ENCODE results near the gene GAN.
A peak's percentile ranks its signal among the peaks of the same experiment; 100 is the strongest.

The GAN gene

DNA sequence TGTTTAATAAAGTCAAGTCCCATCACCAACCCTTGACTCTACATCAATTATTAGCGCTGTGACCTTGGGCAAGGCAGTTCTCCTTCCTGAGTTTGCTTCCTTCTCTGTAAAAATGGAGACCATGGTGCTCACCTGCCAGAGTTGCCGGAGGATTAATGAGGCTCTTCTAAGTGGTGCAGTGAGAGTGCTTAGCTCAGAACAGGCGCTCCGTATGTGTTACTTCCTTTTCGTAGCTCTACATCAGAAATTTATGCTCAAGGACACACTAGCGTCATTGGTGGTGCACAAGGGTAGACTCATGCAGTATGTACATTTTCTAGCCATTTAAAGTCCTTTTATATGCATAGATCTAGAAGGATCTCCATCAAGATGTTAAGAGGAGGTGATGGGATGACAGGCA, 112.5 kb downstream of the GAN start:
- peaks cover 3 to 4% of the 10 kb centered on the region in 2 donors for H3K9me3 Mint-ChIP-seq
- H3K27ac Mint-ChIP-seq, result no peak overlapping the region
- H3K4me1 Mint-ChIP-seq, result peaks cover 24 to 41% of the 10 kb centered on the region in 2 donors
- no peak overlapping the region for H3K4me3 Mint-ChIP-seq
- no peak for ATAC-seq (replicated peaks)
- H3K36me3 Mint-ChIP-seq, result peaks cover 3% of the 10 kb centered on the region in 2 donors
- no peaks in the 10 kb centered on the region for H3K27me3 Mint-ChIP-seq
- no peak for DNase-seq

DNA sequence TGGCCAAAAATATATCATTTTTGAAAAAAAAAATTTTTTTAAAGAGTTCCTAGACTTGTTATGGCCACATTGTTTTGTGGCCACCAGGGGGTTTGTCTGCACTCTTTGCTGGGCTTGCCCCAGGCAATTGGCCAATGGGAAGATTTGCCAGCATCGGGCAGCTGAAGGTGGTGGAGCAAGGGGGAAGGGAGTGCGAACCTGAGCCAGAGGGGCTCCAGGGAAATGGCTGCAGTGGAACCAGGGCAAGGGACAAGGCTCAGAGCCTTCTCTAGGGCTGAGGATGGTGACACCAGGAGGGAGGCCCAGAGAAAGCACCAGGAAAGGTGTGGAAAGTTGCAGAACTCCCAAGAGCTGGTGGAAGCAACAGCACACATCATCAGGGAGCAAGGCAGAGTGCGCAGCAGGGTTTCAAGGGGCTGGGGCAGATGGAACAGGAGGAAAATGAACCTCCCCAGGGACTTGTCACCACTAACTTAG, 114.3 kb downstream of the GAN start:
- Mint-ChIP-seq H3K4me3 (peak overlapping the region in 1 of 2 donors; percentile 29), H3K4me1 (peaks cover 30 to 49% of the 10 kb centered on the region in 2 donors), H3K36me3 (peaks cover 3% of the 10 kb centered on the region in 2 donors), H3K27me3 (no peaks in the 10 kb centered on the region), H3K27ac (no peak overlapping the region), H3K9me3 (peaks cover 3 to 4% of the 10 kb centered on the region in 2 donors)
- ATAC-seq (replicated peaks) (peak in 1 of 2 donors; percentile 33), DNase-seq (no peak)

DNA sequence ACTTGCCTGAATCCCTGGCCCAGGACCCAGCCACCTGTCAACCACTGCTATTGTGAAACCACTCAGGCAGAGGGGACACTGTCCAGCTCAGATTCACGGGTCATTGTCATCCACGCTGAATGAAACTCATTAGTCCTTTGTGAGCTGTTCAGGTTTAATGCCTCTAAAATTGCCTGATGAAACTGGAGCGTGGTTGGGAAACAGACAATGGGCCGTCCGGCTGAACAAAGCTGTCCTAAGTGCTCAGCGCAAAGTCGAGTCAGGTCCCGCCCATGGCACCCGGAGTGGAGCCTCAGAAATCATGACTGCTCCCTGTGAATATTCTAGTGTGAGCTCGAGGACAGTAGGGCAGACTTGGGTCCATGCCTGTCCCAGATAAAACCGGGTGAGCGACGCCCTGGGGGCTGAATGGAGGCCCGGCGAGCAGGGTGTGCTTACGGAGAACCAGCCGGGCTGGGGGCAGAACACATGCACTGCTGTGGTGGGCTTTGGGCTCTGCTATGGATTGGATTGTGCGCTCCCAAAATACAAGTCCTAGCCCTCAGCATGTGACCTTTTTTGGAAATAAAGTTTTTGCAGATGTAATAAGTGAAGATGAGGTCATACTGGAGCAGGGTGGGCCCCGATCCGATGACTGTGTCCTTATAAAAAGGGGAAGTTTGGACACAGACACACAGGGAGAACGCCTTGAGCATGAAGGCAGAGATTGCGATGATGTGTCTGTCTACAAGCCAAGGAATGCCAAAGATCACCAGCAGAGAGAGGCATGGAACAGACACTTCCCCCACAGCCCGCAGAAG, 117.0 kb downstream of the GAN start:
- H3K27ac Mint-ChIP-seq, result no peak overlapping the region
- ATAC-seq (replicated peaks), result no peak
- H3K9me3 Mint-ChIP-seq, result no peaks in the 10 kb centered on the region
- no peak overlapping the region for H3K4me3 Mint-ChIP-seq
- DNase-seq, result no peak
- peaks cover 21 to 33% of the 10 kb centered on the region in 2 donors for H3K4me1 Mint-ChIP-seq
- H3K27me3 Mint-ChIP-seq, result no peaks in the 10 kb centered on the region
- no peaks in the 10 kb centered on the region for H3K36me3 Mint-ChIP-seq

DNA sequence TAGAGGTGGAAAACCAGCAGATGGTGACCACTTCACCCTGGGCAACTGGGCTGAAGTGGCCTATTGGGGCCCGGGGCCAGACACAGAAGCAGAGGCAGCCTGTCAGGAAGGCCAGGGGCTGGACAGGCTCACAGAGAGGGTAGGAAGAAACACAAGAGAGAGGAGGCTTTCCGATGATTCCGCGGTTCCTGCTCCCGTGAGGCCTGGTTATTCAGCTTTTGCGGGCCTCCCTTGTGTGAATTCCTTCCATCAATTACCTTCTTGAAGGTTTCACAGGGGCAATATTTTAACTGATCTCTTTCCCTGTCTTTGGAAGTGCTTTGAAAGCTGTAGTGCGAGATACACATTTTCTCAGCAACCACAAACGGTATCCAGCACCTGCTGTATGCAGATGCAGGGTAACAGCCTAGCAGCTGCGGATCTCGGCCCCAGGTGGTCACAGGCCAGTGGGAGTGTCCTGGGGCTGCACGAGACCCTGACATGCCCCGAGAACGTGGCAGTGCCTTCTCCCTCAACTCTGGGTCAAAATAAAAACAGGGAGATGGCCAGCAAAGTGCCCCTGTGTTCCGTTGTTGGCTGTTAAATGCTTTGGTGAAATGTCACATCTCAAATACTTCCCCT, 118.3 kb downstream of the GAN start:
- Mint-ChIP-seq H3K36me3 (no peaks in the 10 kb centered on the region), H3K4me1 (peaks cover 21 to 33% of the 10 kb centered on the region in 2 donors), H3K4me3 (peak overlapping the region; percentile 17 to 51), H3K9me3 (no peaks in the 10 kb centered on the region), H3K27ac (peak overlapping the region; percentile 65), H3K27me3 (peaks cover 0 to 5% of the 10 kb centered on the region in 2 donors)
- ATAC-seq (replicated peaks), result peak; percentile 51 to 62
- DNase-seq, result no peak

DNA sequence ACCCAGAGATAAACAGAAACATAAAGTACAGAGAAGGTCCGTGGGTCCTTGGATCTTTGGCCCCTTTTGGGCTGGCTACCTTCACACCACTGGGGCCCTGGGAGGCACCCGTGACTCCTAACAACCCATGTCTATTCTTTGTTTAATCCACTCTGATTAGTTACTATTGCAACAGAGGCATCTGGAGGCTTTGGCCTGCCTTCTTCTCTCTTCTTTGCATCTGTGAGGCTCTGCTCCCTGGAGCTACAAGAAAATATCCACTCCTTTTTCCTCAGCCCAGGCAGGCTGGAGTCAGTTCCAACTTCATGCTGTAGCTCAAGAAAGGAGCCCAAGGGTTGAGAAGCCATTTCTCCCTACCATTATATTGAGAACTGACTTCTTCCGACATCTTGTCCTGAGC, 120.3 kb downstream of the GAN start:
- H3K27me3 Mint-ChIP-seq, result peaks cover 0 to 8% of the 10 kb centered on the region in 2 donors
- no peak overlapping the region for H3K4me3 Mint-ChIP-seq
- no peak for DNase-seq
- no peak for ATAC-seq (replicated peaks)
- no peaks in the 10 kb centered on the region for H3K9me3 Mint-ChIP-seq
- peaks cover 17 to 26% of the 10 kb centered on the region in 2 donors for H3K4me1 Mint-ChIP-seq
- H3K27ac Mint-ChIP-seq, result no peak overlapping the region
- no peaks in the 10 kb centered on the region for H3K36me3 Mint-ChIP-seq

DNA sequence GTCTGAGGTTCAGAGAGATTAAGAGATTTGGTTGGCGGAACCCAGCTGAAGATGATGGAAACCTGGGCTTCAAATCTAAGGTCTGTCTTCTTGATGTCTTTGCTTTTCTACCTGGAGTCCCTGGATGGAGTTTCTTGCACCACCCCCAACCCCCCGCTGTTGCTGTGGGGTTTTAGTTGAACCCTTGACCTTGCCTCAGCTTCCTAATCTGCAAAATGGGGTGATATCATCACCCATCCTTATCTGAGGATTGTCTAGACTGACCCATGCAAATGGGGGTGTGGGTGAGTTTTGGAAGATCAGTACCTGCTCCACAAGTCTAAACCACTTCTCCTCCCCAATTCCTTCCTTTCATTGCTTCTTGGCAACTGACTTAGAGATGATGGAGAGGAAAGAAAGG, 120.8 kb downstream of the GAN start:
- Mint-ChIP-seq H3K27ac (no peak overlapping the region), H3K27me3 (peaks cover 0 to 8% of the 10 kb centered on the region in 2 donors), H3K4me3 (no peak overlapping the region), H3K4me1 (peaks cover 17 to 26% of the 10 kb centered on the region in 2 donors), H3K9me3 (no peaks in the 10 kb centered on the region), H3K36me3 (no peaks in the 10 kb centered on the region)
- ATAC-seq (replicated peaks), result no peak
- DNase-seq, result no peak

DNA sequence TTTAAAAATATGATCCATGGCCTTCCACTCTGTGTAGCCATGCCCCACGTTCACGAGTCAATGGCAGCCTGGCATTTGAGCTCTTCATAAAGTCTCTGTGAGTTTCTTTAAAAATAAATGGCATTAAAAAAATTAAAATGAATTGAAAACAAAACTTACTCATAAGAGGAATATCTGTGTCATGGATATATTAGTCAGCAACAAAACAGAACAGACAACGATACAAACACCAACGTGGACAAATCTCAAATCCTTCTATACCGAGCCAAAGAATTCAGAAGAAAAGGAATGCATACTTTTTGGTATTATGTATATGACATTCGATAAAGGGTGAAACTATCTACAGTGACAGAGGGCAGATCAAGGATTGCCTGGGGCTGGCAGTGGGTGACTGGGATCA, 121.6 kb downstream of the GAN start:
- H3K4me1 Mint-ChIP-seq, result peaks cover 15 to 22% of the 10 kb centered on the region in 2 donors
- no peak overlapping the region for H3K27ac Mint-ChIP-seq
- no peaks in the 10 kb centered on the region for H3K9me3 Mint-ChIP-seq
- H3K4me3 Mint-ChIP-seq, result no peak overlapping the region
- peaks cover 0 to 8% of the 10 kb centered on the region in 2 donors for H3K27me3 Mint-ChIP-seq
- no peaks in the 10 kb centered on the region for H3K36me3 Mint-ChIP-seq
- DNase-seq, result no peak
- no peak for ATAC-seq (replicated peaks)

DNA sequence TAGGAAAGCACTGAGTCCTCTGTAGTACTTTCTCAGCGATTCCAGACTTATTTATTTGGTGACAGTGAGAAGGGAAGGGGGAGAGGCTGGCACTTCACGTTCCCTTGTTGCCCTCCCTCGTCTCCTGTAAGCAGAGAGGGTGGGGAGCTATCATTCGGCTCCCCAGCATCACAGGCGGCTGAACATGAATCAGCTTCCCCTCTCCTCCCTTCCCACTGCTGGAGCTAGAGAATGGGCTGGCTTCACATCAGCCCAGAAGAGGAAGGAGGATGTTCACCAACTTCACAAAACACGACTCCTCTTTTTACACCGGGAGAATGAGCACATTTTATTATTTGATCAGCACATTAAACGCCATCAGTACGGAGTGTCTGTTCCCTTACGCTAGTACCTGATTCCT, 123.1 kb downstream of the GAN start:
- H3K9me3 Mint-ChIP-seq, result no peaks in the 10 kb centered on the region
- no peak overlapping the region for H3K4me3 Mint-ChIP-seq
- DNase-seq, result no peak
- H3K36me3 Mint-ChIP-seq, result no peaks in the 10 kb centered on the region
- ATAC-seq (replicated peaks), result no peak
- H3K4me1 Mint-ChIP-seq, result peaks cover 10 to 13% of the 10 kb centered on the region in 2 donors
- peaks cover 0 to 8% of the 10 kb centered on the region in 2 donors for H3K27me3 Mint-ChIP-seq
- peak overlapping the region; percentile 49 for H3K27ac Mint-ChIP-seq
